Kasumi-1 (cell line): ENCODE data around the gene SGPL1.

Source experiments
- DNase-seq, 2 experiments: peaks; one replicate each; lab custom pipeline; 2025; lab: John Stamatoyannopoulos, UW

Gene SGPL1

DNA sequence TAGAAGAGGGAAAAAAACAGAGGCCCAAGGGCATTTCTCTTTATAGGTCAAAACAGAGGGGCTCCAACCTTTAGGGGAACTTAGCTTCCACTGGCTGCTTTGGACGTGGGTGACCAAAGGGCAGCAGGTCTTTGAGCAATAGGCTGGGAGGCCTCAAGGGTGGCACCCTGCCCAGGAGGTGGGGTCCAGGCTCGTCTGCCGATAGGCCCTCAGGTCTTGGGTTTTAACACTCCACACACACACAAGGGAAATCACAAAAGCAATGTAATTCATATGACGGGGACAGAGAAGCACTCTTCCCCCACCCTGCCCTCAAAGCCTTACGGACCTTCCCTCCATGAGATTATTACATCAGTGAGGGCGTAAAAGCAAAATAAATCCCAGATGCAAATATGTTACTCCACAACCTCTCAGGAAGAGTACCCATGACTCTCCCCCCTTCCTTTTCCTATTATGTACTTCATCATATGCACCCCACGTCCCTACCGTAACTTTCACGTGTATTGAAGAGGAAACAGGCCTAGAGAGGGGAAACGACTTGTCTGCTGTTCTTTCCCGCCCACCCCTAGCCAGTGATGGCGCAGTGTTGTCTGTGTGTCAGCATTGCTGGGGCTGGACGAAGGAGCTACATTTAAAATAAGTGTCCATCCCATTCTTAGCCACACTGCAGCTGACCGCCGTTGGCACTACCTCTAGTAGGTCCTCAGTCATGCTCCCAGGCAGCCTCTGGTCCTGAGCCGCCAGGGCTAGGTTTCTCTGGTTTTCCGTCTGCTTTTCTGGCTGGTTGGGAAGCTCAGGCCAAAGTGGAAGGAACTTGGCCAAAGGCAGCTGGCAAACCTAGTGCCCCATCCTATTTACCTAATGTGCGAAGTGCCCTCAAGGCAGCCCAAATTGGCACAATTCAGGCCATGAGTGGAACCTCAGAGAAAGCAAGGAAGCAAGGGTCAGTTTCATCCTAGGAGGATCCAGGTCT lies 70.5 kb downstream of the SGPL1 start:
- peak in 1 of 2 experiments; percentile 20 for DNase-seq

DNA sequence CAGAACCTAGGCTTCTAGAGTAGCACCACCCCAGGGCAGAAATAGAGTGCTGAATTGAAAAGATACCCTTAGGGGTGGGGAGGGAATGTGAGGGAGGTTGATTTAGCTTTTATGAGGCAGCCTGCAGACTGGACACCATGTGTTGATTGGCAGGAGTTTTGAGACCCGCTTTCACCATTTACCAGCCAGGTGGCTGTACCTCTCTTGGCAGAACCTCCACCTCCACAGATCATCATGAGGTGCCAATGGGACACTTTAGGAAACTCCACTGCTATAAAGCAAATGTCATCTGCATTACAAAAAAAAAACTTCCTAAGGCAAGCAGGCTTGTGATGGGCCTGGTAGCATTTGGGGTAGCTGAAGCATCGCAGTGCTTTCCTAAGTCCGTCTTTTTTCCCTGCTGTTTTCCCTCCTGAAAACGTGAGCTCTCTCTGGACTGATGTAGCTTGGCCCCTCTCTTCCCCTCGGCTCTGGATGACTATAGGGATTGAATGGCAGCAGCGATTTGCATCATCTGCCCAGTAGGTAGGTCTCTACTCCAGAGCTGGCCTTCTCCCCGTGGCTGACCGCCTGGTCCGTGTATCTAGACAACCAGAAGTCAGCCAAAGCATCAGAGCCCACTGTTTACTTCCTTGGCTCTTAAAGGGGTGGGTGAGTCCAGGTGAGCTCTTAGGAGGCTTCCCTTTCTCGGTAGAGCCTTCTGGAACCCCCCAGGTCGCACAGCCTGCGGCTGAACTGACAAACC lies 71.3 kb downstream of the SGPL1 start:
- DNase-seq: no peak

DNA sequence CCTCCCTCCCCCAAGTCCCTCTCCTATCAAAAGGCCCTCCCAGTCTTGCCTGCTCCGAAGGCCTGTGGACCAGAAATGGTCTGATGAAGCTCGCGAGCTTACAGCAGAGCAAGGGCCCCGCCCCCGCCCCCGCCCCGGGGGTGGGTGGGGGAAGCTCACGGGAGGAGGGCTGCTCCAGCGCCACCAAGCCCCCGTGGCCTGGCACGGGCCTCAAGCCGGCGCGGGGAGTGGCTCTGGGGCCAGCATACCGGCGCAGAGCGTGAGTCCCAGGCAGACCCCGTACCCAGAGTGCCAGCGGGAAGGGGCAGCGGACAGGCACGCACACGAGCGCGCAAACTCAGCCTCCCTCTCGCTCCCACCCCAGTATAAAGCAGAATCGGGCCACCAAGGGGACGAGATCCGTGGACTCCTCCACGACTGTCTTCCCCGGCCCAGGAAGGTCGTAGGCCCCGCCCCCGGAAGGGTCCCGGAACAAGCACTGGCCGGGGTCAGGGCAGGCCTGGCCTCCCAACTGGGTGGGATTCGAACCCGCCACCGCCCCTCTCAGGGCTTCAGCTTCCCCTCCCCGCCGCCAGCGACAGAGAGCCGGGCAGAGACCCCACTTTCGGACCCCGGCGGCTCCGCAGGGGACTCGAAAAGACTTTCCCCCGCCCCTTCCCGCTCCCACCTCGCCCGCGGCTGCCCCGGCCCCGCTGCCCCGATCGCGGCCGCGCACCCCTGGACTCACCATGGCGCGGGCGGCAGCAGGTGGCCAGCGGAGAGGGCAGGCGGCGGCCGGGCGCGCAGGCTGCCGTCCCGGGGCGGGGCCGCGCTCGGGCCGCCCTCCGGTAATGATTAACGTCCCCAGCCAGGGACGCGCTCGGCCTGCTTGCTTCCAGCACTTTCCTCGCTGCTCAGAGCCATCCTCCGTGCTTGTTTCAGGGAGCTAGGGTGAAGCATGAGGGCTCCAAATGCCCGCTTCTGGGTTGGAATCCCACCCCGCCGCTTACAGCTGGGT lies 72.4 kb downstream of the SGPL1 start, which contains the start of gene PCBD1:
TSS of gene PCBD1 (minus strand) at position 762 of the 997 bp plus-strand sequence. CDS start at position 730, 32 bp downstream.
- DNase-seq: peak; percentile 54 to 63

DNA sequence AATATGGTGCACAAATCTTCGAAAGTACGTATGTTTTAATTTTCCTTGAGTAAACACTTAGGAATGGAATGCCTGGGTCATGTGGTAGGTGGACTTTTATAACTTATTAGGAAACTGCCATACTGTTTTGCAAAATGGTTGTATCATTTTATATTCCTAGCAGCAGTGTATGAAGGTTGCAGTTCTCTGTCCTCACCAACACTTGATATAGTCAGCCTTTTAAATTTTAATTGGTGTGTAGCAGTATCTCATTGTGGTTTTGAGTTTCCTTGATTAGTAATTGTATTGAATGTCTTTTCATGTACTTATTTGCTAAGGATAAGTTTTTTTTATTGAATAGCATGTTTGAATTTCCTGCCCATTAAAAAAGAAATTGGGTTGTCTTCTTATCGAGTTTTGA lies 73.5 kb downstream of the SGPL1 start:
- peak in 1 of 2 experiments; percentile 17 for DNase-seq

DNA sequence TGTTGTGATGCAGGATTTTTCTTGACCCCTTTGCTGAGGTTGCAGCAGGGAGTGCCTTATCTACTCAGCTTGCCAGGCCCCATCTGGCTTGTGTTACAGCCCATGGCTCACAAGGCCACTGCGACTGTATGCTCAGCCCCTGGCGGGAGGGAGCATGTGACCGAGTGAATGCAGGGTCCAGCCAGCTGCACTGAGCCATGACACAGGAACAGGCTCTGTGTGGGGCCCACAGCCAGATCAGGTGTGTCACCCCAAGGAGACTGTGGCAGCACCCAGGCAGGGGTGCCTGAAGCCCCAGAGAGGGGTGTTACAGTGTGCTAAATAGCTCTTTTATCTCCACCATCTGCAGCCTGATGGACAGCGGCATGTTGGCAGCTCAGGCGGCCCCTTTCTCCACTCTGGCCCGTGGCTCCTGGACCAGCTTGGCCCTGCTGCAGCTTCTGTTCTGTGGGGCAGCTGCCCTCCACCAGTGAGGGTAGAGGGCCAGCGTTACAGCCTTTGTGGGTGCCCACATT lies 75.2 kb downstream of the SGPL1 start:
- no peak for DNase-seq

DNA sequence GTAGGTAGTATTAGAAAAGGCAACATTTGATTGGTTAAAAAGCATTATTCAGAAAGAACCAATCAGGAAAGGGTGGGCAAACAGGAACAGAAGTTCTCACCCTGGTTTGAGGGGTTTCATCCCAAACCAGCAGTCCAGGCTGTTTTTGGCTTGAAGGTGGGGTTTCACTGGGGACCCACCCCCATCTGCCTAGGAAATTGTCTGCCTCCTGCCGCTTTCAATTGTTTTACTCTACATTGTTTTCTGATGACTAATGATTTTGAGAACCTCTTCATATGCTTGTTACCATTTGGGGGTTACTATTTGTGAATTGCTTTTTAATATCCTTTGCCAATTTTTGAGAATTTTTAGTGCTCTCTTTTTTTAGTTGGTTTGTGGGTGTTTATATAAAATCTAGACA lies 75.9 kb downstream of the SGPL1 start:
- DNase-seq: no peak

DNA sequence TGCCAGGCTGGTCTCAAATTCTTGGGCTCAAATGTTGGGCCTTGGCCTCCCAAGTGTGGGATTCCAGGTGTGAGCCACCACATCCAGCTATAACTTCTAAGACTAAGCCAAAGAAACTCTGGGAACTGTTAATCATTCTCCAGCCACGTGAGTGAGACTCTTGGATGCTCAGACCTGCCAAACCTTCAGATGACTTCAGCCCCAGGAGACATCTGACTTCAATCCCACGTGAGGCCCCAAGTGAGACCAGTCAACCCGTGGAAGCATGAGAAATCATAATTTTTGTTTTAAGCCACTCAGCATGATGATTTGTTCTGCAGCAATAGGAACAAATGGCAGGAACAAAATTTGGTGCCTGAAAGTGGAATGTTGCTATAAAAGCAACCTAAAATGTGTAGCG lies 76.9 kb downstream of the SGPL1 start:
- DNase-seq: no peak

DNA sequence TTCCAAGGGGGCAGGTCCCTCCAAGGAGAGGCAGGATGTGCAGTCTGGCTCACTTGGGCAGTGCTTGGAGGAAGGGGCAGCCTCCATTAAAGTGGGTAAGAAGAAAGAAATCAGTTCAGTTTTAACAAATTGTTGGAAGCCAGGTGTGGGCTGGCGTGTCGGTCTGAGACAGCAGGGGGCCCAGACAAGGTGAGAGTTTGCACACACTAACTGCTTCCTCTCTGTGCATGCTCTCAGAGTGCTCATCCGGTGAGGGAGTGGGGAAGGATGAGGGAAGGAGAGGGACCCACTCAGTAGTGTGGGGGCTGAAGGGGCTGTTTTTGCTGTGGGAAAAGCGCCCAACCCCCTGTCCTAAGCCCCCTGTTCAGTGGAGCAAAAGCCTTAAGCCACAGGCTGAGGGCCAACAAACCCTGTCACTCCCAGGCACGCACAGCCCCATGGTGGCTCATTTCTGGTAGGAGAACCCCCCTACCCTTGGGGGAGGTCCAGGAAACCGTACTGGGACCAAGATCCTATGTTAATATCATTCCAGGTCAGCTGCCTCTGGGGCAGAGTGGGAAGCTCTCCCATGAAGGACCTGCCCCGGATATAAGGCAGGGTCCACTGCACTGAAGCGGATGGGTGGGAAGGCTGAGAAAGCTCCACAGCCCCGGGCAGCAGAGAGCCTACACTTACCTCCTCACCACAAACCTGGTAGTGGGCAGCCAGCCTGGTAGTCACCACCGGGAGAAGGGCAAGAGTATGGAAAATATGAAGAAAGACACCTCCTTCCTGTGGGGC lies 77.7 kb downstream of the SGPL1 start:
- DNase-seq: no peak

DNA sequence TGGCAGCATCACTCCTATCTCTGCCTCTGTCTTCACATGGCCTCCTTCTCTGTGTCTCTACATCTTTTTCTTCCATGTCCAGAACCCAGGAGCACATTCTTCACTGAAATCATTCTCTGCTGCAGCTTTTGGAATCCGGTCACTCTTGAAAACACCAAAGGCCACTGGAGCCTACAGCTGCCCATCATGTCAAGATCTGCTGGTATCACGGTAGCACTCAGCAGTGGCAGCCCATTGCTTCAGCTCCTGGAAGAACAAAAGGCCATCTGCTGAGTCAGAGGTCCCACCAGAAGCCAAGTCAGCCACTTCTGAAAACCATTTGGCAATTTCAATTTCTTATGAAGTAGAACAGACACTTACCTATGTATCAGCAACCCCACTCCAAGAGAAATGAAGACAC lies 78.7 kb downstream of the SGPL1 start:
- DNase-seq: no peak

DNA sequence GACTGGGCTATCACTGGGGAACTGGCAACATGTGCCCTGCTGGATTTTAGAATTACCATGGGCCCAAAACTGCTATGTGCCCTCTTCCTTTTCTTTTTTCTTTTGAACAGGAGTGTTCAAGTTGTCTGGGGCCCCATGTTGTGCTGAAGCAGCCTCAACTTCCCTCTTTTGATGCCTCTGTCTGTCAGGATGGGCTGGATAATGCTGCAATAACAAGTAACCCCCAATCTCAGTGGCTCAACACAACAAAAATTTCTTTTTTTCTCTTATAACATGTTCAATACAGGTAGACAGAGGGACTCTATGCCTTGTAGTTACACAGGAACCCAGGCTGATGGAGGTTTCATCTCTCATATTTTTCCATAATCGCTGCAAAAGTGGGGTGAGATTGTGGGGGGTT lies 80.8 kb downstream of the SGPL1 start:
- no peak for DNase-seq

DNA sequence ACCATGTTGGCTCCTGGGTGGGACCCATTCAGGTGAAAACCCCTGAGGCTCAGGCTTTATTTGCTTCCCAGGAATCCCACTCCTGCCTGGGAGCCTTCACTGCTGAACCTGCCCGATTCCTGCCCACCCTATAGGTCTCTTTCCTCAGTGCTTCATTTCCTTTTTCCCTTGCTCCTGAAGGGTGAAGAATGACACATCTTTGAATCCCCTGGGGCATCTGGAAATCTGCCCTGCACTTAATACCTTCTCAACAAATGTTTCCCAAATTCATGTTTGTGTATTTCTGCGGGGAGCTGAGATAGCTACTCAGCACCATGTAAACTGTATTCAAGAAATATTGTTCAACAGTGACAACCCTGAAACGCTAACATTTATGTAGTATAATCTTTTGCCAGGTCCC lies 82.9 kb downstream of the SGPL1 start:
- no peak for DNase-seq

DNA sequence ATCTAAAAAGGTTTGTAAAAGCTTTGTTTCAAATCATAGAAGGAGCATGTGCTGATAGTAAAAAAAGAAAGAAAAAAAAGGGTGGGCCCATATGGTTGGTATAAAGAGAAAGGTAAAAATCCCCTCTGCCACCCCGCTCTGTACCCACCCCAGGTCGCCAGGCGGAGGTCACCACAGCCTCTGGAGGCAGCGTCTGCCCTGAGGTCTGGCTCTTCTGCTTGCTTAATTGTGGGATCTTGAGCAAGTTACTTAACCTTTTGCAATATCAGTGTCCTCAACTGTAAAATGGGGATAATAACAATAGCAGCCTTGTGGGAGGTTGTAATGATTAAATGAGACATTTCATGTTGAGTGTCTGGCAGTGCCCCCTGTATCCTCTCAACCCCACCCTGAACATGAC lies 83.3 kb downstream of the SGPL1 start:
- no peak for DNase-seq

DNA sequence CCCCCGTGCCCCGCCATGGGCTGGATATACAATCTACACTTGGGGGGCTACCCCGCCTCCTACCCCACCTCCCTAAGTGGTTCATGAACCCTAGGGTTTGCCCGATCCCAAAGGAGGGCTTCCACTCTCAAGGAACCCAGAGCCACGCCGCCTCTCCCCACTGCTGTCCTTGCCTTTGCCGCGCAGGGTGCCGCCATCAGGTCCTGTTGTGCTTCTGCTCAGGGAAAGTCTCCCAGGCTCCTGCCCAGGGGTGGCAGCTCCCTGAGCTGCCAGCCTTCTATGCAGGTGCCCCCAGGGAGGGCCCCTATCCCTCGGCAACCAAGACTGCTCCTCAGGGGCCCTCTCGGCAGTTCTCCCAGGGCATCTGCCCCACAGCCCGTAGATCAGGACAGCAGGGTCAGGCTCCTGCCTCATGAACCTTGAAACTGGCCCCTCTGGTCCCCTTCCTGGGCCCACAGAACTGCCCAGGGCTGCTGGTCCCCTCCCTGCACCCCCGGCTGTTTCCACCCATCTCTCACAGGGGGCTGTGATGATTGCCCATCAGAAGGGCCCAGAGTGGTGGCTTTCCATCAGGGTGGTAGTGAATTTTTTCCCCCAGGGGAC lies 85.6 kb downstream of the SGPL1 start:
- no peak for DNase-seq

DNA sequence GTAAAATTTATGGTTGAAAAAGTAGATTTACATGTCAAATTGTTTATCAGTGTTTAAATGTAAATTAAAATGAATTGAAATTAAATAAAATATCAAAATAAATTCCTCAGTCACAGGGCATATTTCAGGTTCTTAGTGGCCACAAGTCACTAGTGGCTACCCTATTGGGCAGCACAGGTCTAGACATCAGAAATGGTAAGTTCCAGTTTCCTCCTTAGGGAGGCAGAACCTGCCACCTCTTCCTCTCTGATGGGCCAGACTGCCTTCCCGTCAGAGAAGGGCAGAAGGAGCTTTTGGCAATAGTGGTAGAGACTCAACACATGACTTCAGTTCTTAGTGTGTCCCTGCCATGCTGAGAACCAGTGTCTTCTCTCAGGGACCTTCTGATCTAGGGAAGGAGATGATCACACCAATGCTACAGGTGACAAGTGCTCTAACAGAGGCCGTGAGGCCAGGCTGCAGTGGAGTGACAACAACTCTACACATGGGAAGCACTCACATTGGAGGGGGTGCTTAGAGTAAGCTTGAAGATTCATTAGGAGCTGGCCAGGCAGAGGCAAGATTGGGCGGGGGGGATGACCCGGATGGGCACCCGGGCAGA lies 87.0 kb downstream of the SGPL1 start:
- DNase-seq: peak in 1 of 2 experiments; percentile 13

DNA sequence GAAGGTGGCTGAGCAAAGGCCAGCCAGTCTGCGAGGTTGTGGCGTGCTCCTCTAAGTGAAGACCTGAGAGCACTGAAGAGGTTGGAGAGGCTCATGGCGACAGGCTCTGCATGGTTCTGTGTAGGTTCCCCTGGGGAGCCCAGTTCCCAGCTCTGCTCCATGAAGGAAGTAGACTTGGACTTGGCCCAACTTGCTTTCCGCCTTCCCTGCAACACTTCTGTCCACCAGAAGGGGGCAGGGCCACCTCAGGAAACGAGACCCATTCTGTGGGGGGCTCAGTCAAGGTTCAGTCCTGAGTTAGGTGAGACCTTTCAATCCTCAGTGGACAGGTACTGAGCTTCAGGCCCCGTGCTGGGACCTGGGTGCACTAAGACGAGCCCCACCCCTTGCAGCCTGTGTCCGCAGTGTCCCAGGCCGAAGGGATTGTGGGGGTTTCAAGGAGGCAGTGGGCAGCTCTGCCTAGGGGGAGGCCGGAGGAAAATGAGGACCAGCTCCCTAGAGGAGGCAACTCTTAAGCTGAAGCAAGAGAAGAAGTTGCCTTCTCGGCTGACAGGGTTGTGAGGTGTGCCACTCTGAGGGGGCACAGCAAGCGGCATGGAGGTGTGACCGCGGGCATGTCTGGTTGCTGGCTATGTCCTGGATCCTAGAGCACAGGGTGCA lies 87.6 kb downstream of the SGPL1 start:
- peak; percentile 57 to 69 for DNase-seq

DNA sequence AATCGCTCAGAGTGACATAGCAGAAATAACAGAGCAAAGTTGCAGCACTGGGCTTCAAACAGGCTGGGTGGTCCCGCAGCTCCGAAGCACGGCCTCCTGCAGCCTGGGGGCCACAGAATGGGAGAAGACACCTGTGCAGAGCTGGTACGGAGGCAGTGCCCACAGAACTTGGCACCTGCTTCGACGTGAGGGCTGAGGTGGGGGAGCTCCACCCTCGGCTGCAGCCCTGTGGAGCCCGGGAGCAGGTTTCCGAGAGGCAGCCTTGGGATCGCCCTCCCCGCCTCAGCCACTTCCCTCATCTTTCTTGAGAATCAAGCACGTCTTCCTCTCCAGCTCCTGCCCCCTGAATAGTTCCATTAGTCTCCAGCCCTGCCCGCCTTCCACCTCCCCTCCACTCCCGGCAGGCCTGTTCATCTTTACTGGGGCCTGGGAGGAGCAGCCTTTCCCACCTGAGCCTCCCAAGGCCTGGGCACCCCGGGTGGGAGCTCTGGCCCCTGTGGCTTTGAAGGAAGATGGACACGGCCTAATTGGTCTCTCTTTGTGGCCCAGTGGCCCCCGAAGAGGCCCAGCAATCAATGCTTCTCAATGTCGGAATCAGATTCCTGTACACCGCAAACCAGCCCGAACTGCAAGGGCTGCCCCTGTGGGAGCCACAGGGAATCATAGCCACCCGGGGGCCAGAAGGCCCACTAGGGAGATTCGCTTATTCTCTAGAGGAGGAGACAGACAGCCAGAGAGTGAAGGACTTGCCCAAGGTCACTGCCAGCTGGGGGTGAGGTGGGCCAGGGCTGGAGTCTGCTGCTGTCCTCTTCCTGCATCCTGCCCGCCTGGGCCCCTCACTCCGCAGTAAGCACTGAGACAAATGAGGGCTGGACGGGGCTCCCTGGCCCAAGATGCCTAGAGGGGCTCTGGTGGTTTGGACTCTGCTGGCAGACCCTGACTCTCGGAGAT lies 89.6 kb downstream of the SGPL1 start:
- no peak for DNase-seq

DNA sequence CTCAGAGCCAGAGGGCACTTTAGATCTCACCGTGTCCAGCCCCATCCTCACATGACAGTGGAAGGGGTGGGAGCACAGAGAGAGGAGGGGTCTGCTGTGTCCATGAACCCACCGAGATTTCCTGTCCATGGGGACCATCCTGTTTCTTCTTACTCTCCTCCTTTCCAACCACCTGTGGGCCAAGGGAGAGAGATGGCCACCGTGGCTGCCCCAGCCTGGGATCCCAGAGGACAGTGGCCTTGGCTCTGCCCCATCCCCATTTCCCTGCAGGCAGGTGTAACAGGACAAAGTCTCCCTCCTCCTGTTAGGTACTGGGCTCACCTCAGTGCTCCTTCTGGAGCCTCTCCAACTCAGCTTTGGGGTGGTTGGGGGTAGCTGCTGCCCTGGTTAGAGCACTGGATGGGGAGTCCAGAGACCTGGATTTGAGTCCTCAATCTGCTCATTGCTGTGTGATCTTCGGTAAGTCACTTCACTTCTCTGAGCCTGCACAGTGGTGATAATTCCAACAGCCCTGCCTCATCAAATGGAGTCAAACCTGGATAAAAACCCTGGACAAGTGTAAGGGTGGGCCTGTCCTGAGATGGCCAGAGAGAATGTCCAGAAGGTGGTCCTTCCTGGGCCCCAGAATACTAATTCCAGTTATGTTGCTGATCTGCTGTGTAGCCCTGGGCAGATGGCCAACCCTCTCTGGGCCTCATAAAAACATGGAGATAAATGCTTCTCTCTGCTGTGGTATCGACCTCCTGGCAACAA lies 90.5 kb downstream of the SGPL1 start:
- DNase-seq: no peak
